GM12873 (cell line): Measurements from ENCODE around the gene TMEM44.

Source experiments
- TF ChIP-seq, protein P1 (sequence below): IDR thresholded peaks from 2 replicates; pipeline ENCODE4 v1.5.1; 2012; ENCODE audit warnings: low read depth, mild to moderate bottlenecking, moderate library complexity, low read length, control low read depth; ENCODE audit not compliant: insufficient read depth; ENCODE audit errors: missing control alignments

Gene TMEM44

DNA sequence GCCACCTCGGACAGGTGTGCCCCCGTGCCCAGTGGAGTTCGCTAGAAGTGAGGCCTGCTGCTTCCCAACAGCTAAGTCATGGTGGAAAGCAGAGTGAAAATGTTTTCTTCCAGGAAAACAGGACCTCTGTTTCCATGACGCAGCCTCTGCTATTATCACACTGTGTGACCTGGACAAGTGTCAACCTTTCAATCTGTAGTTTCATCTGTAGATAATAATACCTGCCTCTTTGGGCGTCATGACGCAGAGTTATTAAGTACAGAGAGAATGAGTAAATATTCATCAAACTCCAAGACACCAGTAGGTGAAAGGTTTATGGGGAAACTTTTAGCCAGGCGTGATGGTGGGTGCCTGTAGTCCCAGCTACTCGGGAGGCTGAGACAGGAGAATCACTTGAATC, 62.3 kb downstream of the TMEM44 start:
- TF ChIP-seq, protein P1, sequence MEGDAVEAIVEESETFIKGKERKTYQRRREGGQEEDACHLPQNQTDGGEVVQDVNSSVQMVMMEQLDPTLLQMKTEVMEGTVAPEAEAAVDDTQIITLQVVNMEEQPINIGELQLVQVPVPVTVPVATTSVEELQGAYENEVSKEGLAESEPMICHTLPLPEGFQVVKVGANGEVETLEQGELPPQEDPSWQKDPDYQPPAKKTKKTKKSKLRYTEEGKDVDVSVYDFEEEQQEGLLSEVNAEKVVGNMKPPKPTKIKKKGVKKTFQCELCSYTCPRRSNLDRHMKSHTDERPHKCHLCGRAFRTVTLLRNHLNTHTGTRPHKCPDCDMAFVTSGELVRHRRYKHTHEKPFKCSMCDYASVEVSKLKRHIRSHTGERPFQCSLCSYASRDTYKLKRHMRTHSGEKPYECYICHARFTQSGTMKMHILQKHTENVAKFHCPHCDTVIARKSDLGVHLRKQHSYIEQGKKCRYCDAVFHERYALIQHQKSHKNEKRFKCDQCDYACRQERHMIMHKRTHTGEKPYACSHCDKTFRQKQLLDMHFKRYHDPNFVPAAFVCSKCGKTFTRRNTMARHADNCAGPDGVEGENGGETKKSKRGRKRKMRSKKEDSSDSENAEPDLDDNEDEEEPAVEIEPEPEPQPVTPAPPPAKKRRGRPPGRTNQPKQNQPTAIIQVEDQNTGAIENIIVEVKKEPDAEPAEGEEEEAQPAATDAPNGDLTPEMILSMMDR, result no peak

- TF ChIP-seq, protein P1, result no peak
These were observed 63.0 kb downstream of the TMEM44 start for GRCh38 chr3:194570235-194570634.

DNA sequence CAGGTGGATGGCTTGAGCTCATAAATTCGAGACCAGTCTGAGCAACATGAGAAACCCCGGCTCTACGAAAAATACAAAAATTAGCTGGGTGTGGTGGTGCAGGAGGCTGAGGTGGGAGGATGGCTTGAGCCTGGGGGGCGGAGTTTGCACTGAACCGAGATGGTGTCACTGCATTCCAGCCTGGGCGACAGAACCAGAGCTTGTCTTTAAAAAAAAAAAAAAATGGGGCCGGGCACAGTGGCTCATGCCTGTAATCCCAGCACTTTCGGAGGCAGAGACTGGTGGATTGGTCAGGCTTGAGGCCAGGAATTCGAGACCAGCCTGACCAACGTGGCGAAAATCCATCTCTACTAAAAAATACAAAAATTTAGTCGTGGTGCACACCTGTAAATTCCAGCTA, 64.0 kb downstream of the TMEM44 start:
- TF ChIP-seq, protein P1, result no peak

GRCh38 chr3:194565597-194566190, 67.5 kb downstream of the TMEM44 start:
- TF ChIP-seq, protein P1, result no peak

DNA sequence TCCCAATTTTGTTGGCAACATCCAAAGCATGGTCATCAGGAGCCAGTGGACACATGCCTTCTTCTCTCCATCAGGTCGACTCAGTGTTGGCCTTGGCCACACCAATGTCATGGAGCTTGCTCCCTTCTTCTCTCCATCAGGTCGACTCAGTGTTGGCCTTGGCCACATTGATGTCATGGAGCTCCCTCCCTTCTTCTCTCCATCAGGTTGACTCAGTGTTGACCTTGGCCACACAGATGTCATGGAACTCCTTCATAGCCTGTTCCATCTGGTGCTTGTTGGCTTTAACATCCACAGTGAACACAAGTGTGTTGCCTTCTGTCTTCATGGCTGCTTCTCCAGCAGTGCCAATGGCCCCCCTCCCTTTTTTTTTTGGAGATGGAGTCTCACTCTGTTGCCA, 70.2 kb downstream of the TMEM44 start:
- TF ChIP-seq, protein P1, result no peak

- TF ChIP-seq, protein P1, result no peak
These were observed 71.8 kb downstream of the TMEM44 start for GRCh38 chr3:194561306-194561974.

DNA sequence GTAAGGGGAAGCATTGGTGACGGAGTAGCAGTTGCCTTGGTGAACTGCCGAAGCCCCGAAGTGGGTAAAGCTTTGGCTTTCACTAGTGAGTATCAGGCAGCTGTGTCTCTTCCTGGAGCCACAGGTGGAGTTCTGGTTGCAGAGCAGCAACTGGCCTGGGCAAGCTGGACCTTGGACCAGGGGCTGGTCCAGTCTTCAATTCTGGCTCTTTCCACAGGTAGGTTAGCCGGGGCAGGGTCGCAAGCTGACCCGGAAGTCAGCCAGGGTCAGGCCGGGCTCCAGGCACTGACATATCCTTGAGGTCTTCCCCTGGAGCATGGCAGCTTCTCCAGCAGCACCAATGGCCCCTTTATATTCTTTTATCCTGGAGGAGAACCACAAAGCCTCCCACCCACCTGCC, 73.2 kb downstream of the TMEM44 start:
- TF ChIP-seq, protein P1, result no peak
